GM12878 (cell line): Measurements from ENCODE around the gene IL22RA2. TPM values are rescaled to one million over a fixed set of nuclear protein-coding genes. Genes with fewer than 3 reads are reported as not detected.
A peak's percentile ranks its signal among the peaks of the same experiment; 100 is the strongest.

Experiments
- ATAC-seq: fragments of 200-7000 bp; cut with Tn5 transposase; 3 replicates; pipeline ENCODE4 v1.9.1; 2020; ENCODE audit warnings: mild to moderate bottlenecking, moderate library complexity
- BruUV-seq: library from RNA; stranded (reverse); fragments of 400-500 nt; replicated peaks from 2 replicates; lab custom pipeline; 2021; lab: Mats Ljungman, UMichigan
- CTCF ChIA-PET: fragments of 300-600 bp; sonication (Branson Sonifier 250); formaldehyde crosslinking; extraction: SDS; loops from one replicate; lab custom pipeline; 2021; ENCODE audit warnings: inconsistent platforms; lab: Yijun Ruan, JAX
- POLR2A ChIA-PET: fragments of 350-600 bp; formaldehyde crosslinking; extraction: SDS; loops from one replicate; lab custom pipeline; 2021; ENCODE audit warnings: inconsistent platforms; lab: Charles Lee
- RAD21 ChIA-PET: fragments of 300-600 bp; sonication (Branson Sonifier 250); formaldehyde crosslinking; loops from one replicate; lab custom pipeline; 2023; ENCODE audit warnings: antibody characterized with exemption; ENCODE audit not compliant: unreplicated experiment; lab: Charles Lee
- SMC1A ChIA-PET: fragments of 300-600 bp; sonication (Branson Sonifier 250); formaldehyde crosslinking; loops from one replicate; lab custom pipeline; 2023; ENCODE audit not compliant: unreplicated experiment, uncharacterized antibody; lab: Charles Lee
- DNase-seq: peaks from one replicate; pipeline ENCODE4 v3.0.0-alpha.2; 2011; ENCODE audit warnings: low read depth, low spot score
- FAIRE-seq: peaks from 3 replicates; lab custom pipeline; 2011; peaks lifted over from hg19 to GRCh38; lab: Jason Lieb, UNC
- H2AFZ ChIP-seq: 2 replicates; pipeline ENCODE4 v1.6.0; 2011; ENCODE audit warnings: low read depth, low read length, control low read depth; ENCODE audit not compliant: control insufficient read depth
- H3K27ac ChIP-seq: 2 replicates; pipeline ENCODE4 v1.5.1; 2011; ENCODE audit warnings: control low read depth; ENCODE audit not compliant: control insufficient read depth, insufficient read depth
- H3K27me3 ChIP-seq, 2 experiments: replicated peaks in 1 of 2; 2 replicates each; pipeline versions ENCODE4 v1.6.0 to v1.6.1; 2011; ENCODE audit warnings: low read length in 1 of 2; ENCODE audit not compliant: control insufficient read depth in 2 of 2, insufficient read depth in 2 of 2
- H3K36me3 ChIP-seq, 2 experiments: 2 replicates each; pipeline ENCODE4 v1.5.1; 2011; ENCODE audit warnings: low read length in 1 of 2; ENCODE audit not compliant: control insufficient read depth in 2 of 2, insufficient read depth in 2 of 2
- H3K4me1 ChIP-seq: 2 replicates; pipeline ENCODE4 v1.6.1; 2011; ENCODE audit warnings: mild to moderate bottlenecking, low read length, moderate library complexity, mixed read lengths; ENCODE audit not compliant: control insufficient read depth, insufficient read depth
- H3K4me2 ChIP-seq: 2 replicates; pipeline ENCODE4 v1.6.0; 2011; ENCODE audit warnings: control low read depth; ENCODE audit not compliant: control insufficient read depth, insufficient read depth
- H3K4me3 ChIP-seq: fragments of 200-600 bp; sonication (generic); 2 replicates; pipeline ENCODE4 v1.5.1; 2016
- H3K79me2 ChIP-seq: 2 replicates; pipeline ENCODE4 v1.6.0; 2011; ENCODE audit warnings: low read length; ENCODE audit not compliant: control insufficient read depth, insufficient read depth
- H3K9ac ChIP-seq: 2 replicates; pipeline ENCODE4 v1.8.0; 2011; ENCODE audit warnings: low read length, control low read depth, mixed read lengths; ENCODE audit not compliant: control insufficient read depth, insufficient read depth
- H3K9me3 ChIP-seq: replicated peaks from 3 replicates; pipeline ENCODE4 v1.5.1; 2011; ENCODE audit warnings: mild to moderate bottlenecking, low read length; ENCODE audit not compliant: control insufficient read depth, insufficient read depth
- H4K20me1 ChIP-seq: 2 replicates; pipeline ENCODE4 v1.6.0; 2011; ENCODE audit not compliant: control insufficient read depth, insufficient read depth
- BRCA1 ChIP-seq: IDR thresholded peaks from 2 replicates; pipeline ENCODE4 v1.6.1; 2011; ENCODE audit warnings: low read depth, low read length, improper control_type of control experiment
- CBX3 ChIP-seq: fragments of 200-600 bp; sonication (generic); IDR thresholded peaks from 2 replicates; pipeline ENCODE4 v1.6.1; 2016; ENCODE audit warnings: low read depth, borderline replicate concordance
- CHD2 ChIP-seq: IDR thresholded peaks from 2 replicates; pipeline ENCODE4 v1.6.1; 2011; ENCODE audit warnings: low read depth, low read length, improper control_type of control experiment, borderline replicate concordance
- FOXK2 ChIP-seq: fragments of 450-650 bp; IDR thresholded peaks from 2 replicates; pipeline ENCODE4 v1.6.1; 2017; ENCODE audit warnings: mild to moderate bottlenecking, moderate library complexity
- HDAC2 ChIP-seq: fragments of 200-600 bp; sonication (generic); IDR thresholded peaks from 2 replicates; pipeline ENCODE4 v1.6.1; 2017
- HDAC6 ChIP-seq: fragments of 200-600 bp; sonication (generic); IDR thresholded peaks from one replicate; pipeline ENCODE4 v1.8.0; 2017; ENCODE audit warnings: antibody characterized with exemption; ENCODE audit not compliant: unreplicated experiment
- JUND ChIP-seq: IDR thresholded peaks from 2 replicates; pipeline ENCODE4 v1.6.1; 2012; ENCODE audit warnings: low read depth, mild to moderate bottlenecking, low read length, improper control_type of control experiment, moderate library complexity
- MTA2 ChIP-seq: fragments of 450-650 bp; IDR thresholded peaks from 2 replicates; pipeline ENCODE4 v1.6.1; 2016; ENCODE audit warnings: low read depth, mild to moderate bottlenecking, moderate library complexity
- MYC ChIP-seq: IDR thresholded peaks from 2 replicates; pipeline ENCODE4 v1.6.1; 2011; ENCODE audit warnings: mild to moderate bottlenecking, low read length, moderate library complexity, inconsistent platforms; ENCODE audit not compliant: insufficient read depth, insufficient replicate concordance, insufficient read length, severe bottlenecking
- NR2C2 ChIP-seq: IDR thresholded peaks from 2 replicates; pipeline ENCODE4 v1.6.1; 2011; ENCODE audit warnings: borderline replicate concordance, low read depth; ENCODE audit not compliant: control insufficient read depth, insufficient read length
- NR2F1 ChIP-seq: fragments of 450-650 bp; conservative IDR thresholded peaks from 2 replicates; pipeline ENCODE4 v1.6.1; 2017; ENCODE audit warnings: mild to moderate bottlenecking
- PAX5 ChIP-seq: IDR thresholded peaks from 2 replicates; pipeline ENCODE4 v1.6.1; 2011; ENCODE audit warnings: low read depth, low read length, borderline replicate concordance
- RB1 ChIP-seq: fragments of 450-650 bp; formaldehyde crosslinking; IDR thresholded peaks from 2 replicates; pipeline ENCODE4 v1.6.1; 2017; ENCODE audit warnings: mild to moderate bottlenecking, borderline replicate concordance
- SUZ12 ChIP-seq: fragments of 200-600 bp; sonication (generic); IDR thresholded peaks from one replicate; pipeline ENCODE4 v1.6.1; 2018; ENCODE audit warnings: antibody characterized with exemption, mild to moderate bottlenecking; ENCODE audit not compliant: unreplicated experiment
- YY1 ChIP-seq: IDR thresholded peaks from 2 replicates; pipeline ENCODE4 v1.6.1; 2011; ENCODE audit warnings: low read depth, mild to moderate bottlenecking, low read length
- ZBTB40 ChIP-seq: fragments of 450-650 bp; IDR thresholded peaks from 2 replicates; pipeline ENCODE4 v1.6.1; 2016; ENCODE audit warnings: mild to moderate bottlenecking, moderate library complexity, borderline replicate concordance
- ZNF24 ChIP-seq: fragments of 450-650 bp; IDR thresholded peaks from 2 replicates; pipeline ENCODE4 v1.6.1; 2017; ENCODE audit warnings: antibody characterized with exemption, mild to moderate bottlenecking
- WGBS: methylation state at CpG from one replicate; pipeline ENCODE4 v1.1.6; 2016; ENCODE audit warnings: low lambda C conversion rate; ENCODE audit not compliant: insufficient replicate concordance, insufficient coverage; ENCODE audit errors: missing lambda C conversion rate; 5-methylcytosine and 5-hydroxymethylcytosine counted together
- in situ Hi-C: fragments of 300-500 bp; cut with MboI; formaldehyde crosslinking; loops from 9 replicates; pipeline ENCODE4 v1.14.3; 2018; ENCODE audit warnings: mixed read lengths
- intact Hi-C: fragments of 100-400 bp; cut with micrococcal nuclease; formaldehyde crosslinking; loops from one replicate; pipeline ENCODE4 v1.14.2; 2022; ENCODE audit not compliant: unreplicated experiment
- polyA plus RNA-seq, 11 experiments: library from polyadenylated mRNA; depleted of rRNA in 4 of 11; unstranded in 6 of 11; stranded (reverse) in 5 of 11; fragments of >200 nt; fragmentation: Nextera tagmentation in 4 of 11; fragmentation: Illumina TruSeq in 1 of 11; extraction: Ambion mirVana in 4 of 11; extraction: Trizol in 1 of 11; gene quantifications; 1 replicate in 1 of 11; 2 replicates in 10 of 11; pipeline versions ENCODE4 v1.2.1 to v1.2.3, GENCODE V29; 2011 to 2016; ENCODE audit warnings: inconsistent platforms in 2 of 11, missing spikeins in 2 of 11, low read depth in 1 of 11
- total RNA-seq, 4 experiments: library from RNA; depleted of rRNA in 3 of 4; stranded (reverse); fragments of >200 nt in 3 of 4; fragmentation: Illumina TruSeq in 1 of 4; extraction: Trizol in 1 of 4; gene quantifications; 2 replicates each; pipeline versions ENCODE4 v1.2.1 to v1.2.3, GENCODE V29; 2013 to 2021
- TF ChIP-seq, protein P1 (sequence below): fragments of 450-650 bp; conservative IDR thresholded peaks from 2 replicates; pipeline ENCODE4 v1.6.1; 2017; ENCODE audit warnings: mild to moderate bottlenecking, moderate library complexity

Gene IL22RA2
- total and polyA plus RNA-seq, 10 of the 15 experiments (the other 5 are each of a cell fraction or from before 2014, with no cell fraction given) = 0.05 to 0.22 (median 0.09) TPM; not detected in 3

- FAIRE-seq (no peak), DNase-seq (peak; percentile 92), ATAC-seq (peak; percentile 65)
- peak overlapping the region; percentile 77 for H3K9ac ChIP-seq
- H3K27me3 ChIP-seq = no peaks in the 10 kb centered on the region
- in situ Hi-C loops (loop anchor here (5.0 kb wide), 2 partner anchors 65 to 115 kb away; partner anchors contain the start of gene IFNGR1), intact Hi-C loops (loop anchor here (1.0 to 5.0 kb wide), 3 partner anchors 19 to 825 kb away; no protein-coding TSS in a partner anchor)
- BruUV-seq = TSS peak; percentile 86
- peaks cover 74% of the 10 kb centered on the region for H3K4me1 ChIP-seq
- RAD21 ChIA-PET = interaction anchor here (0.6 to 12.9 kb wide), 27 partner anchors 8 to 837 kb away, joined by 3 to 500 read pairs (median 9); partner anchors contain the start of gene IL22RA2
- H3K79me2 ChIP-seq = no peaks in the 10 kb centered on the region; the same call in 1 of the 2 replicates
- H3K9me3 ChIP-seq = peaks cover 16% of the 10 kb centered on the region
- SMC1A ChIA-PET = interaction anchor here (0.6 to 4.0 kb wide), 34 partner anchors 8 to 808 kb away, joined by 3 to 115 read pairs (median 6); no protein-coding TSS in a partner anchor
- H3K4me3 ChIP-seq = no peak overlapping the region
- no peaks in the 10 kb centered on the region for H4K20me1 ChIP-seq
- H3K4me2 ChIP-seq = peak overlapping the region; percentile 60
- CTCF ChIA-PET = interaction anchor here (0.9 to 4.1 kb wide), 14 partner anchors 8 to 212 kb away, joined by 3 to 44 read pairs (median 6); no protein-coding TSS in a partner anchor
- POLR2A ChIA-PET = interaction anchor here (0.9 to 3.8 kb wide), 16 partner anchors 8 to 557 kb away, joined by 3 to 36 read pairs (median 6); no protein-coding TSS in a partner anchor
- no peak overlapping the region for H2AFZ ChIP-seq
- H3K36me3 ChIP-seq = no peaks in the 10 kb centered on the region
- peak overlapping the region; percentile 98 for H3K27ac ChIP-seq
- WGBS = 92% methylated on average over 3 of the region's 3 CpGs
- TF ChIP-seq RB1 = no peak
- TF ChIP-seq SUZ12 = no peak
- no peak for TF ChIP-seq HDAC6
- TF ChIP-seq ZNF24 = peak; percentile 19; the same call in 1 of the 2 replicates
- no peak for TF ChIP-seq PAX5
- TF ChIP-seq NR2C2 = no peak
- TF ChIP-seq CBX3 = no peak
- no peak; the same call in 1 of the 2 replicates for TF ChIP-seq MTA2
- TF ChIP-seq HDAC2 = no peak
- no peak for TF ChIP-seq CHD2
- TF ChIP-seq MYC = no peak
- TF ChIP-seq ZBTB40 = no peak
- no peak for TF ChIP-seq FOXK2
- no peak for TF ChIP-seq YY1
- TF ChIP-seq JUND = no peak
- TF ChIP-seq, protein P1, sequence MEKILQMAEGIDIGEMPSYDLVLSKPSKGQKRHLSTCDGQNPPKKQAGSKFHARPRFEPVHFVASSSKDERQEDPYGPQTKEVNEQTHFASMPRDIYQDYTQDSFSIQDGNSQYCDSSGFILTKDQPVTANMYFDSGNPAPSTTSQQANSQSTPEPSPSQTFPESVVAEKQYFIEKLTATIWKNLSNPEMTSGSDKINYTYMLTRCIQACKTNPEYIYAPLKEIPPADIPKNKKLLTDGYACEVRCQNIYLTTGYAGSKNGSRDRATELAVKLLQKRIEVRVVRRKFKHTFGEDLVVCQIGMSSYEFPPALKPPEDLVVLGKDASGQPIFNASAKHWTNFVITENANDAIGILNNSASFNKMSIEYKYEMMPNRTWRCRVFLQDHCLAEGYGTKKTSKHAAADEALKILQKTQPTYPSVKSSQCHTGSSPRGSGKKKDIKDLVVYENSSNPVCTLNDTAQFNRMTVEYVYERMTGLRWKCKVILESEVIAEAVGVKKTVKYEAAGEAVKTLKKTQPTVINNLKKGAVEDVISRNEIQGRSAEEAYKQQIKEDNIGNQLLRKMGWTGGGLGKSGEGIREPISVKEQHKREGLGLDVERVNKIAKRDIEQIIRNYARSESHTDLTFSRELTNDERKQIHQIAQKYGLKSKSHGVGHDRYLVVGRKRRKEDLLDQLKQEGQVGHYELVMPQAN = no peak
- TF ChIP-seq NR2F1 = peak; percentile 92
- TF ChIP-seq BRCA1 = no peak
Measured at GRCh38 chr6:137102050-137102848, 71.2 kb downstream of the IL22RA2 start.
